Activated naive CD4-positive, alpha-beta T cell treated with anti-CD3 and anti-CD28 coated beads for 36 hours (primary cell): ENCODE measurements around the gene PIP5KL1. TPM values are rescaled to one million over a fixed set of nuclear protein-coding genes. Genes with fewer than 3 reads are reported as not detected.

Experiments used
- CTCF ChIA-PET: fragments of 350-600 bp; sonication (Branson Sonifier 250); formaldehyde crosslinking; loops from one replicate; lab custom pipeline; 2021; ENCODE audit warnings: antibody characterized with exemption; lab: Charles Lee
- DNase-seq: peaks from one replicate; pipeline ENCODE4 v3.0.0-alpha.2; 2020
- H3K27ac Mint-ChIP-seq: one replicate; pipeline ENCODE4 v1.8.0; 2021; ENCODE audit warnings: mild to moderate bottlenecking, mixed read lengths
- H3K27me3 Mint-ChIP-seq: one replicate; pipeline ENCODE4 v1.8.0; 2021; ENCODE audit warnings: low read depth, mixed read lengths
- H3K36me3 Mint-ChIP-seq: one replicate; pipeline ENCODE4 v1.8.0; 2021; ENCODE audit warnings: low read depth, mixed read lengths
- H3K4me1 Mint-ChIP-seq: one replicate; pipeline ENCODE4 v1.8.0; 2021; ENCODE audit warnings: low read depth, mixed read lengths
- H3K4me3 Mint-ChIP-seq: one replicate; pipeline ENCODE4 v1.8.0; 2021; ENCODE audit warnings: mild to moderate bottlenecking, moderate library complexity, mixed read lengths
- H3K9me3 Mint-ChIP-seq: one replicate; pipeline ENCODE4 v1.8.0; 2021; ENCODE audit warnings: mixed read lengths
- intact Hi-C: fragments of 100-400 bp; cut with micrococcal nuclease; formaldehyde crosslinking; loops from one replicate; pipeline ENCODE4 v1.15.1; 2023
- total RNA-seq, 2 experiments: library from RNA; stranded (reverse); gene quantifications; one replicate each; pipeline ENCODE4 v1.2.3, GENCODE V29; 2021

The PIP5KL1 gene
- total RNA-seq, 2 experiments from 2014 or later: 1.1 to 1.8 TPM

- CTCF ChIA-PET: interaction anchor here (1.0 to 4.8 kb wide), 11 partner anchors 10 to 165 kb away, joined by 3 to 56 read pairs (median 12); partner anchors contain the start of genes CDK9, ENG, ST6GALNAC4 and TOR2A
- intact Hi-C loops: loop anchor here (1.0 to 2.0 kb wide), 3 partner anchors 50 to 136 kb away; partner anchors contain the start of genes CDK9 and TOR2A
- no peaks in the 10 kb centered on the region for H3K27me3 Mint-ChIP-seq
Observed at GRCh38 chr9:127870887-127871286, 59.7 kb downstream of the PIP5KL1 start.

More at GRCh38 chr9:127870887-127871286, 59.7 kb downstream of the PIP5KL1 start:
- no peak for DNase-seq
- H3K4me3 Mint-ChIP-seq: no peak overlapping the region
- peaks cover 1% of the 10 kb centered on the region for H3K4me1 Mint-ChIP-seq
- H3K36me3 Mint-ChIP-seq: no peaks in the 10 kb centered on the region
- H3K9me3 Mint-ChIP-seq: no peaks in the 10 kb centered on the region
- H3K27ac Mint-ChIP-seq: no peak overlapping the region

Other genes starting within 250 kb of the PIP5KL1 start
- gene CFAP157, start 223.8 kb downstream of the PIP5KL1 start, total RNA-seq: under 1 TPM in 1 of 2 experiments, not detected in 1; 0.07 TPM
- gene PTRH1, start 215.1 kb downstream of the PIP5KL1 start, total RNA-seq: 10 to 100 TPM; 23.3 to 24.1 TPM
- under 1 TPM; 0.50 to 0.79 TPM for gene TTC16, start 214.7 kb downstream of the PIP5KL1 start, total RNA-seq
- 10 to 100 TPM; 11.8 to 12.7 TPM for gene TOR2A, start 195.5 kb downstream of the PIP5KL1 start, total RNA-seq
- gene SH2D3C, start 152.1 kb downstream of the PIP5KL1 start, total RNA-seq: 10 to 100 TPM; 27.2 to 27.3 TPM
- 10 to 100 TPM; 64.6 to 73.6 TPM for gene CDK9, start 144.7 kb downstream of the PIP5KL1 start, total RNA-seq
- gene FPGS, start 127.9 kb downstream of the PIP5KL1 start, total RNA-seq: 10 to 100 TPM; 67.8 to 73.0 TPM
- gene ENG, start 76.1 kb downstream of the PIP5KL1 start, total RNA-seq: 10 to 100 TPM; 10.5 to 11.6 TPM
- 10 to 100 TPM; 11.8 to 11.9 TPM for gene AK1, start 53.1 kb downstream of the PIP5KL1 start, total RNA-seq
- gene ST6GALNAC6, start 31.2 kb downstream of the PIP5KL1 start, total RNA-seq: 10 to 100 TPM; 28.7 to 29.1 TPM
- 10 to 100 TPM; 22.3 to 24.6 TPM for gene ST6GALNAC4, start 13.7 kb downstream of the PIP5KL1 start, total RNA-seq
- gene DPM2, start 7.1 kb upstream of the PIP5KL1 start, total RNA-seq: 10 to 100 TPM; 41.6 to 43.4 TPM
- 10 to 100 TPM; 61.0 to 70.8 TPM for gene EEIG1, start 50.2 kb upstream of the PIP5KL1 start, total RNA-seq
- 10 to 100 TPM; 12.3 to 12.8 TPM for gene NAIF1, start 136.5 kb upstream of the PIP5KL1 start, total RNA-seq
- 10 to 100 TPM; 12.0 to 12.7 TPM for gene SLC25A25, start 137.5 kb upstream of the PIP5KL1 start, total RNA-seq
- 10 to 100 TPM; 47.6 to 48.4 TPM for gene PTGES2, start 197.0 kb upstream of the PIP5KL1 start, total RNA-seq
- gene LCN2, start 218.7 kb upstream of the PIP5KL1 start, total RNA-seq: not detected
- gene BBLN, start 229.5 kb upstream of the PIP5KL1 start, total RNA-seq: 10 to 100 TPM; 73.3 to 77.7 TPM